ENCODE data around the gene SHD. TPM values are rescaled to one million over a fixed set of nuclear protein-coding genes. Genes with fewer than 3 reads are reported as not detected.
A peak's percentile ranks its signal among the peaks of the same experiment; 100 is the strongest.

Gene SHD
- total and polyA plus RNA-seq, 2 experiments from 2014 or later, result 93.2 to 144 TPM

GRCh38 chr19:4246767-4247593, 32.1 kb upstream of the SHD start, which contains the start of gene YJU2:
Gene YJU2, plus strand, starts transcription at chr19:4247080. Its CDS starts 67 bp downstream, at chr19:4247147.
- H3K27ac ChIP-seq, result peak within 1 kb of the TSS; percentile 93
- no peaks in the 10 kb centered on the region for H3K9me3 ChIP-seq (ENCODE audit: low read depth)
- no peaks in the 10 kb centered on the region for H3K27me3 ChIP-seq
- TF ChIP-seq, protein P1, sequence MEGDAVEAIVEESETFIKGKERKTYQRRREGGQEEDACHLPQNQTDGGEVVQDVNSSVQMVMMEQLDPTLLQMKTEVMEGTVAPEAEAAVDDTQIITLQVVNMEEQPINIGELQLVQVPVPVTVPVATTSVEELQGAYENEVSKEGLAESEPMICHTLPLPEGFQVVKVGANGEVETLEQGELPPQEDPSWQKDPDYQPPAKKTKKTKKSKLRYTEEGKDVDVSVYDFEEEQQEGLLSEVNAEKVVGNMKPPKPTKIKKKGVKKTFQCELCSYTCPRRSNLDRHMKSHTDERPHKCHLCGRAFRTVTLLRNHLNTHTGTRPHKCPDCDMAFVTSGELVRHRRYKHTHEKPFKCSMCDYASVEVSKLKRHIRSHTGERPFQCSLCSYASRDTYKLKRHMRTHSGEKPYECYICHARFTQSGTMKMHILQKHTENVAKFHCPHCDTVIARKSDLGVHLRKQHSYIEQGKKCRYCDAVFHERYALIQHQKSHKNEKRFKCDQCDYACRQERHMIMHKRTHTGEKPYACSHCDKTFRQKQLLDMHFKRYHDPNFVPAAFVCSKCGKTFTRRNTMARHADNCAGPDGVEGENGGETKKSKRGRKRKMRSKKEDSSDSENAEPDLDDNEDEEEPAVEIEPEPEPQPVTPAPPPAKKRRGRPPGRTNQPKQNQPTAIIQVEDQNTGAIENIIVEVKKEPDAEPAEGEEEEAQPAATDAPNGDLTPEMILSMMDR (IDR thresholded peaks at IDR 0.05; ENCODE audit: low read depth, low read length), result peak; percentile 61
- DNase-seq (ENCODE audit: low read depth in 1 of 2, low spot score in 1 of 2), result peak; percentile 100
- H3K4me1 ChIP-seq (ENCODE audit: low read depth), result peaks cover 3% of the 10 kb centered on the region
- peak within 1 kb of the TSS; percentile 59 for H3K4me3 ChIP-seq
- peaks cover 17% of the 10 kb centered on the region for H3K36me3 ChIP-seq

DNA sequence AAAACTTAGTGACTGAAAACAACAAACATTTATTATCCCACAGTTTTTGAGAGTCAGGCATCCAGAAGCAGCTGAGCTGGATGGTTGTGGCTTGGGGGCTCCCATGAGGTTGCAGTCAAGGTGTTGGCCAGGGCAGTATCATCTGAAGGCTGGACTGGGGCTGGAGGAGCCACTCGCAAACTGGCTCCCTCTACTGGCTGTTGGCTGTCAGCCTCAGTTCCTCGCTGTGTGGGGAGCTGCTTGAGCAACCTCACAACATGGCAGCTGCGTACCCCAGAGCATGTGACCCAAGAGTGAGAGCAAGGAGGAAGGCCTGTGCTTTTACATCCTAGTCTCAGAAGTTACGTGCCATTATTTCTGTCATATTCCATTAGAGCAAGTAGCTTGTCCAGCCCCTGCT, 22.5 kb upstream of the SHD start:
- Histone ChIP-seq H3K27ac (no peak overlapping the region), H3K4me1 (ENCODE audit: low read depth) (no peaks in the 10 kb centered on the region), H3K27me3 (no peaks in the 10 kb centered on the region), H3K4me3 (no peak overlapping the region), H3K36me3 (peaks cover 27% of the 10 kb centered on the region), H3K9me3 (ENCODE audit: low read depth) (no peaks in the 10 kb centered on the region)
- TF ChIP-seq, protein P1 (IDR thresholded peaks at IDR 0.05; ENCODE audit: low read depth, low read length), result peak; percentile 6
- DNase-seq (ENCODE audit: low read depth in 1 of 2, low spot score in 1 of 2), result no peak

DNA sequence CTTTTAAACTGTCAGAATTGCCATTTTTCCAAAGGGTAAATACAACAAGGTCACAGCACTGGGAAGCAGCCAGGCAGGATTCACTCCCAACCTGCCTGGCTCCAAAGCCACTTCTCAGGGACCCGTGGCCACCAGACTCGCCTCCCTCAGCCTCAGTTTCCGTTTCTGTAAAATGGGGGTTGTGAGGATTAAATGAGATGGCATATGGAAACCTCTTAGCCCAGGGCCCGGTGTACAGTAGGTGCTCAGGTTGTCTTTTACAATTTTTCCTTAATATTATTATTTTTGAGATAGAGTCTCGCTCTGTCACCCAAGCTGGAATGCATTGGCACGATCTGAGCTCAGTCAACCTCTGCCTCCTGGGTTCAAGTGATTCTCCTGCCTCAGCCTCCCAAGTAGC, 22.0 kb upstream of the SHD start:
- Histone ChIP-seq H3K4me1 (ENCODE audit: low read depth) (no peaks in the 10 kb centered on the region), H3K4me3 (no peak overlapping the region), H3K27me3 (no peaks in the 10 kb centered on the region), H3K9me3 (ENCODE audit: low read depth) (no peaks in the 10 kb centered on the region), H3K27ac (no peak overlapping the region), H3K36me3 (peaks cover 23% of the 10 kb centered on the region)
- TF ChIP-seq, protein P1 (IDR thresholded peaks at IDR 0.05; ENCODE audit: low read depth, low read length), result no peak
- no peak for DNase-seq (ENCODE audit: low read depth in 1 of 2, low spot score in 1 of 2)

DNA sequence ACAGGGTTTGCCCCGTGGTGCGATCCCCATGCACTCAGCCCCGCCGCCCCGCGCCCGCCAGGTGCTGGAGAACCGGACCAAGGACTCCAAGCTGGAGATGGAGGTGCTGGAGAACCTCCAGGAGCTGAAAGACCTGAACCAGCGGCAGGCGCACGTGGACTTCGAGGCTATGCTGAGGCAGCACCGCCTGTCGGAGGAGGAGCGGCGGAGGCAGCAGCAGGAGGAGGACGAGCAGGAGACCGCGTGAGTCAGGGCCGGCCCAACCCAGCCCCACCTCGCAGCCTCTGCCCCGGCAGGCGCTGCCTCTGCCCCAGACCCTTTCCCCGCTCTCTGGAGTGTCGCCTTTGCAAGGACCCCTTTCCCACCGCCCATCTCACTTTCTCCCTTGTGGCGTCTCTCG, 20.9 kb upstream of the SHD start:
- H3K9me3 ChIP-seq (ENCODE audit: low read depth), result no peaks in the 10 kb centered on the region
- H3K27ac ChIP-seq, result no peak overlapping the region
- no peak overlapping the region for H3K4me3 ChIP-seq
- peaks cover 19% of the 10 kb centered on the region for H3K36me3 ChIP-seq
- H3K4me1 ChIP-seq (ENCODE audit: low read depth), result no peaks in the 10 kb centered on the region
- DNase-seq (ENCODE audit: low read depth in 1 of 2, low spot score in 1 of 2), result no peak
- H3K27me3 ChIP-seq, result no peaks in the 10 kb centered on the region
- TF ChIP-seq, protein P1 (IDR thresholded peaks at IDR 0.05; ENCODE audit: low read depth, low read length), result no peak

- H3K27ac ChIP-seq, result no peak overlapping the region
- no peak for DNase-seq (ENCODE audit: low read depth in 1 of 2, low spot score in 1 of 2)
- no peaks in the 10 kb centered on the region for H3K27me3 ChIP-seq
- H3K9me3 ChIP-seq (ENCODE audit: low read depth), result no peaks in the 10 kb centered on the region
- H3K36me3 ChIP-seq, result peaks cover 12% of the 10 kb centered on the region
- TF ChIP-seq, protein P1 (IDR thresholded peaks at IDR 0.05; ENCODE audit: low read depth, low read length), result no peak
- no peaks in the 10 kb centered on the region for H3K4me1 ChIP-seq (ENCODE audit: low read depth)
- H3K4me3 ChIP-seq, result no peak overlapping the region
Observed at GRCh38 chr19:4260613-4261191, 18.4 kb upstream of the SHD start.
